Neuronal stem cell (in vitro differentiated cells): Measurements from ENCODE around the gene SLC9A9.

ENCODE experiments used
- DNase-seq: peaks from one replicate; pipeline ENCODE4 v3.0.0-alpha.2; 2013; ENCODE audit warnings: low spot score
- H2AFZ ChIP-seq: one replicate; pipeline ENCODE4 v1.6.1; 2013; ENCODE audit warnings: mild to moderate bottlenecking, low read length, inconsistent platforms
- H2AK5ac ChIP-seq: 2 replicates; pipeline ENCODE4 v1.6.1; 2013; ENCODE audit warnings: low read depth, mild to moderate bottlenecking, inconsistent platforms, low read length, moderate library complexity, mixed read lengths
- H2BK120ac ChIP-seq: 2 replicates; pipeline ENCODE4 v1.6.1; 2013; ENCODE audit warnings: low read depth, mild to moderate bottlenecking, inconsistent platforms, low read length, moderate library complexity, mixed read lengths
- H2BK12ac ChIP-seq: one replicate; pipeline ENCODE4 v1.6.1; 2013; ENCODE audit warnings: low read length, inconsistent platforms
- H2BK15ac ChIP-seq: 2 replicates; pipeline ENCODE4 v1.6.1; 2013; ENCODE audit warnings: mild to moderate bottlenecking, low read length, inconsistent platforms, mixed read lengths
- H2BK5ac ChIP-seq: one replicate; pipeline ENCODE4 v1.6.1; 2013; ENCODE audit warnings: inconsistent platforms, mild to moderate bottlenecking, low read length, moderate library complexity
- H3K14ac ChIP-seq: one replicate; pipeline ENCODE4 v1.6.1; 2013; ENCODE audit warnings: low read length, inconsistent platforms
- H3K18ac ChIP-seq: 2 replicates; pipeline ENCODE4 v1.6.1; 2013; ENCODE audit warnings: low read length, inconsistent platforms
- H3K23ac ChIP-seq: 2 replicates; pipeline ENCODE4 v1.6.1; 2013; ENCODE audit warnings: low read depth, mild to moderate bottlenecking, mixed read lengths, low read length, inconsistent platforms; ENCODE audit not compliant: poor library complexity
- H3K27ac ChIP-seq: replicated peaks from 3 replicates; pipeline ENCODE4 v1.5.1; 2013; ENCODE audit warnings: low read length, inconsistent platforms
- H3K27me3 ChIP-seq, 3 experiments: 2 replicates each; pipeline ENCODE4 v1.6.1; 2013; ENCODE audit warnings: low read length in 3 of 3, mild to moderate bottlenecking in 2 of 3, inconsistent platforms in 1 of 3, low read depth in 1 of 3, mixed read lengths in 1 of 3, moderate library complexity in 1 of 3; ENCODE audit not compliant: control insufficient read depth in 3 of 3, insufficient read depth in 3 of 3
- H3K36me3 ChIP-seq, 2 donors: replicated peaks in 1 of 2; 2 replicates each; pipeline ENCODE4 v1.6.1; 2013; ENCODE audit warnings: low read length in 2 of 2; ENCODE audit not compliant: control insufficient read depth in 2 of 2, insufficient read depth in 2 of 2
- H3K4ac ChIP-seq: 2 replicates; pipeline ENCODE4 v1.6.1; 2013; ENCODE audit warnings: inconsistent platforms, mild to moderate bottlenecking, low read length, moderate library complexity
- H3K4me1 ChIP-seq, 2 donors: 1 replicate in 1 of 2; 2 replicates in 1 of 2; pipeline ENCODE4 v1.6.1; 2013; ENCODE audit warnings: low read length in 2 of 2, low read depth in 1 of 2; ENCODE audit not compliant: control insufficient read depth in 2 of 2, insufficient read depth in 1 of 2
- H3K4me2 ChIP-seq: one replicate; pipeline ENCODE4 v1.6.1; 2013; ENCODE audit warnings: mild to moderate bottlenecking, low read length, inconsistent platforms; ENCODE audit not compliant: insufficient read depth, poor library complexity, severe bottlenecking
- H3K4me3 ChIP-seq, 2 donors: 2 replicates each; pipeline ENCODE4 v1.5.1; 2013; ENCODE audit warnings: low read length in 2 of 2, mild to moderate bottlenecking in 2 of 2, inconsistent platforms in 1 of 2, moderate library complexity in 1 of 2
- H3K79me1 ChIP-seq: one replicate; pipeline ENCODE4 v1.6.1; 2013; ENCODE audit warnings: low read depth, mild to moderate bottlenecking, inconsistent platforms, low read length, moderate library complexity
- H3K9ac ChIP-seq: one replicate; pipeline ENCODE4 v1.6.1; 2013; ENCODE audit warnings: mild to moderate bottlenecking, low read depth, low read length, inconsistent platforms; ENCODE audit not compliant: poor library complexity
- H3K9me3 ChIP-seq, 2 donors: replicated peaks in 1 of 2; 2 replicates each; pipeline versions ENCODE3 to v1.6.1; 2013; ENCODE audit warnings: low read length in 2 of 2, mild to moderate bottlenecking in 2 of 2, inconsistent platforms in 1 of 2, low read depth in 1 of 2, mixed read lengths in 1 of 2, moderate library complexity in 1 of 2; ENCODE audit not compliant: control insufficient read depth in 2 of 2, insufficient read depth in 1 of 2
- H4K8ac ChIP-seq: one replicate; pipeline ENCODE4 v1.6.1; 2013; ENCODE audit warnings: low read depth, mild to moderate bottlenecking, inconsistent platforms, low read length, moderate library complexity
- H4K91ac ChIP-seq: one replicate; pipeline ENCODE4 v1.6.1; 2013; ENCODE audit warnings: low read length, low read depth, mild to moderate bottlenecking, inconsistent platforms; ENCODE audit not compliant: poor library complexity
- WGBS, 2 donors: extraction: QIAGEN DNeasy Blood & Tissue Kit; methylation state at CpG; one replicate each; pipeline ENCODE4 v1.1.7; 2013; ENCODE audit warnings: missing lambda C conversion rate in 2 of 2, mixed read lengths in 1 of 2; ENCODE audit not compliant: insufficient read length in 2 of 2, insufficient replicate concordance in 1 of 2; ENCODE audit errors: extremely low coverage in 2 of 2; 5-methylcytosine and 5-hydroxymethylcytosine counted together

Gene SLC9A9

GRCh38 chr3:143249014-143249413 lies 599.3 kb downstream of the SLC9A9 start:
- Histone ChIP-seq H3K14ac (no peak overlapping the region), H3K9me3 (no peaks in the 10 kb centered on the region), H3K4me1 (peaks cover 0 to 2% of the 10 kb centered on the region in 2 donors), H3K4me2 (no peak overlapping the region), H3K27ac (no peak overlapping the region), H3K18ac (no peak overlapping the region), H2BK12ac (no peak overlapping the region), H2AFZ (no peak overlapping the region), H4K91ac (no peak overlapping the region), H3K9ac (no peak overlapping the region), H2AK5ac (no peak overlapping the region), H3K4ac (no peak overlapping the region), H3K23ac (no peak overlapping the region), H3K4me3 (no peak overlapping the region), H4K8ac (no peak overlapping the region), H2BK120ac (no peak overlapping the region), H3K27me3 (no peaks in the 10 kb centered on the region), H2BK15ac (no peak overlapping the region), H2BK5ac (no peak overlapping the region), H3K79me1 (no peaks in the 10 kb centered on the region), H3K36me3 (no peaks in the 10 kb centered on the region)
- WGBS, 2 donors = no CpG with 5 or more reads among the region's 2 CpGs
- no peak for DNase-seq

DNA sequence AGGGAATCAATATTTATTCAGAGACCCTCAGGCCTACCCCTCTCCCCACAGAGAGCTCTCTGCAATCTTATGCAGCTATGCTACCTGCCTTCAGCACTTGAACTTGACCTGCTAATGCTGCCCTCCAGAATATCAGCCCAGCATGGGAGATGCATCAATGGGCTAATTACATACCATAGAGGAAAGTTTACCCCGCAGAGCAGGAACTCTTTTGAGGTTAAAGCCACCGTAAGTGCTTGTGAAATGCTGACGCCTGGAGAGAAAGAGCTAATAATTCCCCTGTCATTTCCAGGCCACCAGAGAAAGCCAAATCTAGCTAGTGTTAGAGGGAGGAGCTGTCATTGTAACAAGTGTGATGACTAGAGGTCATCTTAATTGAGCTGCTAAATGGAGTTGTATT lies 601.2 kb downstream of the SLC9A9 start:
- Histone ChIP-seq H2BK15ac (no peak overlapping the region), H3K9ac (no peak overlapping the region), H3K4me3 (no peak overlapping the region), H4K91ac (no peak overlapping the region), H3K27ac (no peak overlapping the region), H3K14ac (no peak overlapping the region), H3K27me3 (no peaks in the 10 kb centered on the region), H3K18ac (no peak overlapping the region), H3K36me3 (no peaks in the 10 kb centered on the region), H3K4me2 (no peak overlapping the region), H2AK5ac (no peak overlapping the region), H3K4ac (no peak overlapping the region), H3K23ac (no peak overlapping the region), H3K79me1 (no peaks in the 10 kb centered on the region), H3K9me3 (no peaks in the 10 kb centered on the region), H2BK120ac (no peak overlapping the region), H2AFZ (no peak overlapping the region), H2BK5ac (no peak overlapping the region), H3K4me1 (peaks cover 0 to 7% of the 10 kb centered on the region in 2 donors), H4K8ac (no peak overlapping the region), H2BK12ac (no peak overlapping the region)
- no peak for DNase-seq
- WGBS, 2 donors = no CpG with 5 or more reads among the region's 3 CpGs

- no peak for DNase-seq
- H3K27me3 ChIP-seq = no peaks in the 10 kb centered on the region
- no peak overlapping the region for H3K9ac ChIP-seq
- H3K27ac ChIP-seq = no peak overlapping the region
- no peak overlapping the region for H3K4ac ChIP-seq
- H2BK5ac ChIP-seq = no peak overlapping the region
- no peaks in the 10 kb centered on the region for H3K36me3 ChIP-seq
- no peak overlapping the region for H3K14ac ChIP-seq
- peaks cover 0 to 10% of the 10 kb centered on the region in 2 donors for H3K4me1 ChIP-seq
- H3K18ac ChIP-seq = no peak overlapping the region
- no peak overlapping the region for H3K4me2 ChIP-seq
- H4K91ac ChIP-seq = no peak overlapping the region
- no peak overlapping the region for H2AFZ ChIP-seq
- H3K4me3 ChIP-seq = no peak overlapping the region
- H2BK15ac ChIP-seq = no peak overlapping the region
- no peak overlapping the region for H2BK12ac ChIP-seq
- no peaks in the 10 kb centered on the region for H3K9me3 ChIP-seq
- H2BK120ac ChIP-seq = no peak overlapping the region
- no peak overlapping the region for H4K8ac ChIP-seq
- WGBS, 2 donors = no CpG with 5 or more reads among the region's 4 CpGs
- no peak overlapping the region for H3K23ac ChIP-seq
- no peak overlapping the region for H2AK5ac ChIP-seq
- H3K79me1 ChIP-seq = no peaks in the 10 kb centered on the region
These were observed 602.6 kb downstream of the SLC9A9 start for GRCh38 chr3:143245692-143246091.

- Histone ChIP-seq H2BK12ac (no peak overlapping the region), H3K4me1 (peaks cover 0 to 10% of the 10 kb centered on the region in 2 donors), H3K36me3 (no peaks in the 10 kb centered on the region), H3K4ac (no peak overlapping the region), H3K4me2 (no peak overlapping the region), H2BK5ac (no peak overlapping the region), H3K4me3 (no peak overlapping the region), H3K23ac (no peak overlapping the region), H3K27me3 (no peaks in the 10 kb centered on the region), H3K18ac (no peak overlapping the region), H3K27ac (no peak overlapping the region), H2AK5ac (no peak overlapping the region), H3K79me1 (no peaks in the 10 kb centered on the region), H2BK120ac (no peak overlapping the region), H3K14ac (no peak overlapping the region), H2AFZ (no peak overlapping the region), H3K9me3 (no peaks in the 10 kb centered on the region), H3K9ac (no peak overlapping the region), H4K91ac (no peak overlapping the region), H4K8ac (no peak overlapping the region), H2BK15ac (no peak overlapping the region)
- DNase-seq = no peak
- no CpG with 5 or more reads among the region's 9 CpGs for WGBS, 2 donors
These were observed 603.7 kb downstream of the SLC9A9 start for GRCh38 chr3:143244516-143245063.
